GM12801 (cell line): ENCODE data around the gene PPT1.

Experiments
- TF ChIP-seq, protein P1 (sequence below): IDR thresholded peaks from one replicate; pipeline ENCODE4 v1.5.1; 2011; ENCODE audit warnings: control low read depth; ENCODE audit not compliant: insufficient read length; ENCODE audit errors: extremely low read depth

The PPT1 gene

DNA sequence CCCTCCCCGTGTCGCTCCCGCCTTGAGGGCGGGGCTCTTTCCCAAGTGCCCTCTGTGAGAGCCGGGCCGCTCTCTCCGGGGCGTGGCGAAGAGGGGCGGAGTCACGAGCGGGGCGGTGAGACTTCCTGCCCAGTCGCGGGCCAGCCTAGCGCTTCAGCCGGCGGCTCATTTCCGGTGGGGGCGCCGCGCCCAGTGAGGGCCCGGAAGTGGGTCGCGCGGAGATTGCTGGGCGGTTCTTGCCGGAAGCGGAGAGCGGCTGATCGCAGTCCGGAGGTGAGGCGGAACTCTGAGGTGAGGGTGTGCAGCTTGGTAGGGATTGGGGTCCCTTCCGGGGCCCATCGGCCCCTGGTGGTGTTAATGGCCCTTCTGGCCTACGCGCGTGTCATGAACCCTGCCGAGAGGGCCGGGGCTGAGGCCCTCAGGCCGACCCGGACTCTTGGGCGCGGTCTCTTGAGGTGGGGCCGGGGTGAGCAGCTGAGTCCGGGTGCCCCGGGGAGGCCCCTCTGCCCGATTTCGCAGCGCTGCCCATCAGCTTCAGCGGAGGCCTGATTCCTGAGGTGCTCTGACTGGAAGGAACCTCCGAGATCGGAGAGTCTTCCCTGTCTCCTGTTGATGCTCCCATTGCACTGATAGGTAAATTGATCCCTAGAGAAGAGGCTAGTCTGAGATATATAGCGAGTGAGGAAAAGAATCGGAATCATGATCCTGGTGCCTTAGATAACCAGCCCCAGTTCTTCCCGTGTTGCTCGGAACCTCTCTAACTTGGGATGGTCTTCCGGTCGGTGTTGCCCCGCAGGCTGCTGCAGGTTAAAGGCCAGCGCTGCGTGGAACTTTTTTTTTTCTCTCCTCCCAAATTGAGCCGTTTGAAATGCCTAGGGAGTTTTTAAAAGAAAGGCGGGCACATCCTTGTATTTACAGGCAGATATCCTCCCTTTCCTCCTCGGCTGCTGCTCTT, 56.3 kb downstream of the PPT1 start, which contains the start of gene CAP1:
CAP1 (plus strand) TSS at position 219 of the 955 bp plus-strand sequence. CDS start 18,618 bp downstream, outside the sequence.
- TF ChIP-seq, protein P1, sequence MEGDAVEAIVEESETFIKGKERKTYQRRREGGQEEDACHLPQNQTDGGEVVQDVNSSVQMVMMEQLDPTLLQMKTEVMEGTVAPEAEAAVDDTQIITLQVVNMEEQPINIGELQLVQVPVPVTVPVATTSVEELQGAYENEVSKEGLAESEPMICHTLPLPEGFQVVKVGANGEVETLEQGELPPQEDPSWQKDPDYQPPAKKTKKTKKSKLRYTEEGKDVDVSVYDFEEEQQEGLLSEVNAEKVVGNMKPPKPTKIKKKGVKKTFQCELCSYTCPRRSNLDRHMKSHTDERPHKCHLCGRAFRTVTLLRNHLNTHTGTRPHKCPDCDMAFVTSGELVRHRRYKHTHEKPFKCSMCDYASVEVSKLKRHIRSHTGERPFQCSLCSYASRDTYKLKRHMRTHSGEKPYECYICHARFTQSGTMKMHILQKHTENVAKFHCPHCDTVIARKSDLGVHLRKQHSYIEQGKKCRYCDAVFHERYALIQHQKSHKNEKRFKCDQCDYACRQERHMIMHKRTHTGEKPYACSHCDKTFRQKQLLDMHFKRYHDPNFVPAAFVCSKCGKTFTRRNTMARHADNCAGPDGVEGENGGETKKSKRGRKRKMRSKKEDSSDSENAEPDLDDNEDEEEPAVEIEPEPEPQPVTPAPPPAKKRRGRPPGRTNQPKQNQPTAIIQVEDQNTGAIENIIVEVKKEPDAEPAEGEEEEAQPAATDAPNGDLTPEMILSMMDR: no peak

DNA sequence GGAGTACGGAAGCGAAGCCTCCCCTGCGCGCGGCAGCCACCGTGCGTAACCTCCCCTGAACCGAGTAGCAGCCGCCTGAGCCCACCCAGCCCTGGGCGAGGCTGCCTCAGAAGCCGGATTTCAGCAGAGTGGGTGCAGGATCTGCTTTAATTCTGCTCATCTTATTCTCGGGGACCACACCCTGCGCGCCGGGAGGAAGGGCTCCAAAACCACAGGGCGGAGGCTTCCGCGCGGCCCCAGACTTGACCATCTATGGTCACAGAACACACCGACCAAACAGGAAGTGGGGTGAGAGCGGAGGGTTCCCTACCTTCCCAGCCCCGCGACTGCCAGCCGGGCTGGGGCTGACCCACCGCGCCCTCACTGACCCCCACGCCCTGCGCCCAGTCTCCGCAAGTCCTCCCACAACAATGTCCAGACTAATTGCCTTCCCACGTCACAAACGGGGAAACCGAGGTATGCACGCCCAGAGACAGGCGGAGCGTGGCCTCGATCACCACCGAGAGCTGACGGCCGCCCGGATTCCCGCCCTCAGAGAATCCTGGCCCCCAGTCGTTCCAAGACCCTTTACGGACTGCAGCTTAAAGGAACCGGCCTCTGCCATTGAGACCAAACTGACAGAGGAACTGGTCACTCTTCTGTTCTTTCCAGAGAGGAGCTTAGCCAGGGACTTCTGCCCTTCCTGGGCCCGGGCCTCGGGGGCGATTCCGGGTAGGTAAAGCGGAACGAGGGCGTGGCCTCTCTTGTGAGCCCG, 57.1 kb downstream of the PPT1 start:
- TF ChIP-seq, protein P1: no peak

DNA sequence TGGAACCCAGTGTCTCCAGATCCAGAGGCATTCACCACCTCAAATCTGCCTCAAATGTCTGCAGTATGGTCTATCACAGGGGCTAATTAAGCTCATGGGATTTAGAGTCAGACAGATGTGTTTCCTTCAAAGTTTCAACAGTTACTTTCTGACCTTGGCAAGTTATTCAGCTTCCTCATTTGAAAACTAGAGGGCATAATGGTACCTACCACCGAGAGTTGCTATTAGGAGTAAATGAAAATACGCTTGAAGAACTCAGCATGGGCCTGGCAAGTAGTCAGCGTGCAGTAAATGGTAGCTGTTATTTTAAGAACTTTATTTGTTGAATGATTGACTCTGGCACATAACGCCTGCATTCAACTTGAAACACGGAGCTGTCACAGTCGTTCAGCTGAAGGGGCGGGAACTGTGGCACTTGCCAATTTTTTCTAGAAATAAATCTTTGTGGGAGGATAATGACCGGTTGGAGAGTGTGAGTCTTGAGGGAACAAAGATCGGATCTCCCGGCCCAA, 57.8 kb downstream of the PPT1 start:
- TF ChIP-seq, protein P1: no peak

DNA sequence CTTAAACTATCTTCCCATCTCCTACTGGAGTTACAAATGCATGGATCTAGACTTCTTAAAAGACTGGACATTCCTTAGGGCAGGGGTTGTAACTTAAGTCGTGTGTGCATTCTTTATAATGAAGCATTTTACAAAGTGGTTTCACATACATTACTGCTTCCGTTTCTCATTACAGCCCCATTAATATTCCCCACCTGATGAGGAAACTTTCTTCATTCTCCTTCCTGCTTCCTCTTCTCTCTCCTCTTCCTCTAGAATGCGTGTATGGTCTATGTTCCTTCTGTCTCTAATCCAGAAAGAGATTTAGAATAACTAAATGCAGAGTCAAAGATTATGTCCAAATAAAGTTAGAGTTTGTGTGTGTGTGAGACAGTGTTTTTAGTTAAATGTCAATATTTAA, 58.4 kb downstream of the PPT1 start:
- TF ChIP-seq, protein P1: no peak

DNA sequence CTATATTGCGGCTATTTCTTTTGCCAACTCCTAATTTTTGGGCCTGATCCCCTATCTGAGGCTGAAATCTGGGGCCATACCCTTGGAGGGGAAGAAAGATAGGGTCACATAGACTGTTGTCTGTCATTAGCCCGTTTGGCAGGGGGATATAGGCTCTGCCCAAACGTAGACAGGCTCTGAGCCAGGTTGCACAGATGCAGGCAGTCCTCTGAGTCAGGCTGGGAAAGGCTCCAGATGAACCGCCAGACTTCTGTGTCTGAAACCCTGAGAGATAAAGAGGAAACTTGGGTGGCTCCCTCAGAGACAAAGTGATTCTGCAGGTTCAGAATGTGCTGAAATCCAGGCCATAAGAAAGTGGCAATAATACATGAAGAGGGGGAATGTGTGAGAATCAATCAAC, 60.5 kb downstream of the PPT1 start:
- TF ChIP-seq, protein P1: no peak

DNA sequence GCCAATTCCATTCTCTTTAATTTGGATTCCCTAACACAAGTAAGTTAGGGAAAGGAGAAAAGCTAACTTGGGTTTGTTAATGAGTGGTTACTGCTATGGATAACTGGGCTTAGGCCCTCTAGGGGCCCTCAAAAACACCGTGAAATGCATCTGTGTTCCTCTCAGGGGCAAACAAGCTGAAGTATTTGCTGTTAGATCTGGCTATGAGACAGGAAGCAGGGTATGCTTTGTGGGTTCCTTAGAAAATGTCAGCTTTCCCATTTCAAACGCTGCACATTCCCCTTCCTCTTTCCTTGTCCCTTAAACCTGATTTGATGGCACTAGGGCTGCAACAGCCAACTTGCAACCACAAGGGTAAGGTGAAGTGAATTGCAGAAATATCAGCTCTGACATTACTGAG, 62.2 kb downstream of the PPT1 start:
- TF ChIP-seq, protein P1: no peak

DNA sequence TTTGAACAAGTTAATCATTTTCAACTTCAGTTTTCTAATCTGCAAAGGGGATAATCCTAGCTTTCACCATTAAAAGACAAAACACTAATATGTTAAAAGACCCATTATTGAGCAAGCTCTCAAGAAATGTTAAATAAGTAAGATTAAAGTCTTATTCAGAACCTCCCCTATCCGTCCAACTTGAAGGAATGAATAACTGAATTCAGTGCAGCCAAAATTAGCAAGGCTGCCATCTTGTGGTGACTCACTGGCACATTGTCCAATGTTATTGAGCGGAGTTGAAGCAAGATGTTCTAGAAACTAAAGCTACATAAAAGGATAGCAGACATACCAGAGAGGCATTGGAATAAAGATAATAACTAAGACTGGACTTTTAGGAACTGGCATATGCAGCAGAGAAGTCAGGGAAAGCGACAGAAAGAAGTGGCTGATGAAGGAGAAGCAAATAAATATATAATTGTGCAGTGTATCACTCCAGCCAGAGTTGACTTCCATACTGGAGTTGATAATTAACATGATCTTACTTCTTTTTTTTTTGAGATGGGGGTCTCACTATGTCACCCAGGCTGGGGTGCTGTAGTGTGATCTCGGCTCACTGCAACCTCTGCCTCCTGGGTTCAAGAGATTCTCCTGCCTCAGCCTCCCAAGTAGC, 64.7 kb downstream of the PPT1 start:
- TF ChIP-seq, protein P1: no peak
